Body of pancreas (tissue), 4 donors: ENCODE results near the gene PCSK4.

ENCODE experiments used
- CTCF ChIP-seq, 7 experiments: fragments of 450-650 bp in 4 of 7; fragments of 200-600 bp in 3 of 7; sonication (generic) in 3 of 7; IDR thresholded peaks; one replicate each; pipeline ENCODE4 v1.5.1; 2016 to 2019; ENCODE audit warnings: antibody characterized with exemption in 7 of 7
- POLR2A ChIP-seq, 3 donors: fragments of 450-650 bp; IDR thresholded peaks; one replicate each; pipeline ENCODE4 v1.6.1; 2016; ENCODE audit warnings: antibody characterized with exemption in 3 of 3, mild to moderate bottlenecking in 2 of 3

GRCh38 chr19:1452802-1453524, 37.2 kb downstream of the PCSK4 start:
- TF ChIP-seq CTCF (IDR thresholded peaks at IDR 0.05) (no peak), POLR2A (IDR thresholded peaks at IDR 0.05) (no peak)
